Hematopoietic multipotent progenitor cell treated with erythropoietin and hydrocortisone succinate and interleukin-3 and kit ligand, for 4 days (in vitro differentiated cells): ENCODE data around the gene PI4K2B.
A peak's percentile ranks its signal among the peaks of the same experiment; 100 is the strongest.
"Not testable (repeated sequence)": the region's sequence is repeated elsewhere in the genome, so short reads cannot be mapped to it uniquely, and the experiment has no call there.

Experiments used
- DNase-seq: peaks from one replicate; pipeline ENCODE4 v3.0.0-alpha.2; 2015

Gene PI4K2B

GRCh38 chr4:25308306-25308705, 74.5 kb downstream of the PI4K2B start:
- DNase-seq = peak; percentile 38

GRCh38 chr4:25308761-25309160, 74.9 kb downstream of the PI4K2B start:
- no peak for DNase-seq

- DNase-seq = peak; percentile 88
These were observed 76.4 kb downstream of the PI4K2B start for GRCh38 chr4:25310066-25310802.

GRCh38 chr4:25310803-25311166, 77.0 kb downstream of the PI4K2B start:
- peak; percentile 58 for DNase-seq

GRCh38 chr4:25312496-25313200, 78.8 kb downstream of the PI4K2B start, which contains the start of gene ZCCHC4:
Gene ZCCHC4, plus strand, starts transcription at chr4:25312774. Its CDS starts 36 bp downstream, at chr4:25312810.
- peak; percentile 93 for DNase-seq

- DNase-seq = peak; percentile 61
These were observed 79.5 kb downstream of the PI4K2B start for GRCh38 chr4:25313201-25313895.

GRCh38 chr4:25320336-25320735, 86.5 kb downstream of the PI4K2B start:
- no peak for DNase-seq

- DNase-seq = peak; percentile 53
These were observed 86.9 kb downstream of the PI4K2B start for GRCh38 chr4:25320773-25321172.

- no peak for DNase-seq
These were observed 87.9 kb downstream of the PI4K2B start for GRCh38 chr4:25321703-25322102.

- DNase-seq = not testable (repeated sequence)
These were observed 94.6 kb downstream of the PI4K2B start for GRCh38 chr4:25328463-25328862.
